NCI-H2171 treated with DMSO at 0.1 percent for 48 hours (cell line): ENCODE measurements around the gene LIPC.
A peak's percentile ranks its signal among the peaks of the same experiment; 100 is the strongest.

Experiments used
- DNase-seq: peaks from one replicate; lab custom pipeline; 2025; lab: John Stamatoyannopoulos, UW

The LIPC gene

GRCh38 chr15:58406811-58407210 is 25.0 kb upstream of the LIPC start:
- no peak for DNase-seq

GRCh38 chr15:58407236-58407775 is 24.5 kb upstream of the LIPC start:
- no peak for DNase-seq

GRCh38 chr15:58407778-58408177 is 24.0 kb upstream of the LIPC start:
- DNase-seq = no peak

GRCh38 chr15:58409861-58410260 is 21.9 kb upstream of the LIPC start:
- peak; percentile 52 for DNase-seq

- DNase-seq = no peak
Measured at GRCh38 chr15:58410353-58410752, 21.4 kb upstream of the LIPC start.

- DNase-seq = no peak
Measured at GRCh38 chr15:58413253-58413652, 18.5 kb upstream of the LIPC start.

- no peak for DNase-seq
Measured at GRCh38 chr15:58415636-58416035, 16.2 kb upstream of the LIPC start.

GRCh38 chr15:58416963-58417362 is 14.8 kb upstream of the LIPC start:
- no peak for DNase-seq

GRCh38 chr15:58418135-58418534 is 13.7 kb upstream of the LIPC start:
- no peak for DNase-seq

- no peak for DNase-seq
Measured at GRCh38 chr15:58419803-58420524, 11.8 kb upstream of the LIPC start.

- no peak for DNase-seq
Measured at GRCh38 chr15:58420579-58421043, 11.2 kb upstream of the LIPC start.

GRCh38 chr15:58423205-58423604 is 8.6 kb upstream of the LIPC start:
- no peak for DNase-seq

GRCh38 chr15:58423831-58424608 is 7.8 kb upstream of the LIPC start:
- DNase-seq = no peak

GRCh38 chr15:58424722-58425121 is 7.1 kb upstream of the LIPC start:
- DNase-seq = no peak

GRCh38 chr15:58425185-58425584 is 6.6 kb upstream of the LIPC start:
- no peak for DNase-seq

- no peak for DNase-seq
Measured at GRCh38 chr15:58425834-58426233, 6.0 kb upstream of the LIPC start.

- DNase-seq = no peak
Measured at GRCh38 chr15:58426501-58426900, 5.3 kb upstream of the LIPC start.

- DNase-seq = no peak
Measured at GRCh38 chr15:58427987-58428386, 3.8 kb upstream of the LIPC start.

GRCh38 chr15:58430224-58430787 is 1.5 kb upstream of the LIPC start:
- DNase-seq = no peak

- DNase-seq = no peak
Measured at GRCh38 chr15:58432401-58432800, 610 bp downstream of the LIPC start.

- no peak for DNase-seq
Measured at GRCh38 chr15:58433597-58434333, 2.0 kb downstream of the LIPC start.

GRCh38 chr15:58434334-58434875 is 2.6 kb downstream of the LIPC start:
- peak; percentile 32 for DNase-seq
